Activated CD4-positive, alpha-beta memory T cell treated with anti-CD3 and anti-CD28 coated beads for 36 hours (primary cell): ENCODE measurements around the gene KDM5A. TPM values are rescaled to one million over a fixed set of nuclear protein-coding genes. Genes with fewer than 3 reads are reported as not detected.

ENCODE experiments used
- CTCF ChIA-PET: fragments of 350-600 bp; sonication (Branson Sonifier 250); formaldehyde crosslinking; loops from one replicate; lab custom pipeline; 2021; ENCODE audit warnings: antibody characterized with exemption, inconsistent platforms; lab: Charles Lee
- POLR2A ChIA-PET: fragments of 350-600 bp; sonication (Branson Sonifier 250); formaldehyde crosslinking; loops from one replicate; lab custom pipeline; 2021; ENCODE audit warnings: antibody characterized with exemption; lab: Charles Lee
- DNase-seq: peaks from one replicate; pipeline ENCODE4 v3.0.0-alpha.2; 2020
- H3K27ac Mint-ChIP-seq: one replicate; pipeline ENCODE4 v1.8.0; 2021; ENCODE audit warnings: mixed read lengths
- H3K27me3 Mint-ChIP-seq: one replicate; pipeline ENCODE4 v1.8.0; 2021; ENCODE audit warnings: mixed read lengths
- H3K36me3 Mint-ChIP-seq: one replicate; pipeline ENCODE4 v1.8.0; 2021; ENCODE audit warnings: mixed read lengths
- H3K4me1 Mint-ChIP-seq: one replicate; pipeline ENCODE4 v1.8.0; 2021; ENCODE audit warnings: low read depth, mixed read lengths
- H3K4me3 Mint-ChIP-seq: one replicate; pipeline ENCODE4 v1.8.0; 2021; ENCODE audit warnings: mild to moderate bottlenecking, mixed read lengths
- H3K9me3 Mint-ChIP-seq: one replicate; pipeline ENCODE4 v1.8.0; 2021; ENCODE audit warnings: mixed read lengths
- intact Hi-C: fragments of 100-400 bp; cut with micrococcal nuclease; formaldehyde crosslinking; loops from one replicate; pipeline ENCODE4 v1.15.1; 2023
- total RNA-seq, 2 experiments: library from RNA; stranded (reverse); gene quantifications; one replicate each; pipeline ENCODE4 v1.2.3, GENCODE V29; 2021

The KDM5A gene
- total RNA-seq, 2 experiments from 2014 or later: 59.7 to 63.5 TPM

DNA sequence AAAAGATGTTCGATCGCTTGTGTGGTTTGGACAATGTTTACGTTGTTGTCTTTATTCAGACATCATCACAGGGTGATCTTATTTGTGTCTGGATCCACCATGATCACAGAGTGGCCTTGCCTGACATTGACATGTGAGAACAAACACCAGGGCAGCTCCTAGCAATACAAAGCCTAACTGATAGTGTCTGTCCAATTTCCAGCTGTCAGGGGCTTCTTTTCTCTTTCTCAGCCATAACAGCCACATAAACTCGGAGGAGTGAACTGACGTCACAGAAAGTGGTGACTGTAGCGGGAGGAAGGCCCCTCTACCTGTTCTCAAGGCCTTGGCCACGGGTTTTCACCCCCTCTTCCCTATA, 120.7 kb downstream of the KDM5A start:
- POLR2A ChIA-PET: no interaction called here
- Mint-ChIP-seq H3K4me3 (no peak overlapping the region), H3K9me3 (no peaks in the 10 kb centered on the region), H3K27ac (no peak overlapping the region), H3K36me3 (no peaks in the 10 kb centered on the region), H3K27me3 (no peaks in the 10 kb centered on the region), H3K4me1 (peaks cover 9% of the 10 kb centered on the region)
- CTCF ChIA-PET: no interaction called here
- no peak for DNase-seq
- intact Hi-C loops: no loop called here

DNA sequence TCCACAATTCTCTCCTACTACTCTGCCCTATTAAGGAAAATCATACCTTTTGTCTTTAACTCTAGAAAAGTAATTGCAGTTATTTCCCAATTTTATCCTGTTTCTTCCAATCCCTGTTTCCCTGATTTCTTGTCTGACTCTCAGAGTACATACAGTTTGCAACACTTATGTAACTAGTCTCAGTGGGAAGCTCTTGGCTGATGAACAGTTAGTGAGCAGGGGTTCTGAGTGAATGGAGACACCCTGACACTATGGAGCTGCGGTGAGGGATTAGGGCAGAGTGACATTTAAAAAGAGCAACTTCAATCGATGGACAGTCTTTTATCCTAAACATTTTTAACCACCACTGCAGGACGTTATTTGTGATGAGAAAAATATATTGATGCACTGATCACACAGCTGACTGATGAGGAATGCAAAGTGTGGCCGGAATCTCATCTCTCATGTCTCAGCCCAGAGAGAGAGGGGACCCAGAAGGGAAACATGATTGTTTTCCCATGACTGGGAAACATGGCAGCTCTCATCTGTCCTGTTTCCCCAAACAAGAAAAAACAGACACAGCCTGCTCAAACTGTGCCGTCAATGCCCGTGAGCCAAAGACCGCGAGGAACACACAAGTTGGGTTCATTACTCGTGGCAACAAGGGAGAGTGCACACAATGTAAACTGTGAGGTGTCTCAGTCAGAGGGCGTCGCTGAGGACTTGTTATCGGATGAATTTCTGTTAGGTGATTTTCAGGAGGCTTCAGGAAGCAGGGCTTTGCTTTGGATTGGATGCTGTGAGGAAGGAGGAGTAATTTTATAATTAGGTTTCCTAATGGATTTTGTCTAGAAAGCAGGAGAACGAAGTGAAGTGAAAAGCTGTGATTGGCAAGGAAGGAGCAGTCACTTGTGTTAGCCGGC, 121.3 kb downstream of the KDM5A start:
- ChIA-PET POLR2A (no interaction called here), CTCF (no interaction called here)
- H3K4me3 Mint-ChIP-seq: no peak overlapping the region
- intact Hi-C loops: no loop called here
- DNase-seq: no peak
- peaks cover 5% of the 10 kb centered on the region for H3K4me1 Mint-ChIP-seq
- no peaks in the 10 kb centered on the region for H3K9me3 Mint-ChIP-seq
- H3K27me3 Mint-ChIP-seq: peaks cover 1% of the 10 kb centered on the region
- H3K36me3 Mint-ChIP-seq: no peaks in the 10 kb centered on the region
- H3K27ac Mint-ChIP-seq: no peak overlapping the region

DNA sequence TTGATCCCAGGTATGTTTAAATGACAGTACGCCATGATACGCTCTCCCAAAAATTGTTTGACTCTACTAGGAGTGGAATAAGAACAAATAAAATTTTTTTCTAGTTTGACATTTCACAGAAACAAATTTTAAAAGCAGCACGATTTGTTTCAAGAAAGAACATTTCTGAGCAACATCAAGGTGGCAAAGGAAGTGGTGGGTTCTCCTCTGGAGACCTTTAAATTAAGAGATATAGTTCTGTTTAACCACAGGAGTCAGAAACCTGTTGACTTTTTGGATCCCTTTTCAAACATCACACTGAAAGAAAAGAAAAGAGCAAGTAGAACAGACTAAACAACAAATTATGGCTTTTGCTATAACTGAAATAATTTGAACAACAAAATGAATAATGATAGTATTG, 124.0 kb downstream of the KDM5A start:
- ChIA-PET CTCF (no interaction called here), POLR2A (no interaction called here)
- Mint-ChIP-seq H3K27me3 (peaks cover 5% of the 10 kb centered on the region), H3K9me3 (no peaks in the 10 kb centered on the region), H3K4me3 (no peak overlapping the region), H3K36me3 (no peaks in the 10 kb centered on the region), H3K27ac (no peak overlapping the region), H3K4me1 (no peaks in the 10 kb centered on the region)
- intact Hi-C loops: no loop called here
- no peak for DNase-seq

DNA sequence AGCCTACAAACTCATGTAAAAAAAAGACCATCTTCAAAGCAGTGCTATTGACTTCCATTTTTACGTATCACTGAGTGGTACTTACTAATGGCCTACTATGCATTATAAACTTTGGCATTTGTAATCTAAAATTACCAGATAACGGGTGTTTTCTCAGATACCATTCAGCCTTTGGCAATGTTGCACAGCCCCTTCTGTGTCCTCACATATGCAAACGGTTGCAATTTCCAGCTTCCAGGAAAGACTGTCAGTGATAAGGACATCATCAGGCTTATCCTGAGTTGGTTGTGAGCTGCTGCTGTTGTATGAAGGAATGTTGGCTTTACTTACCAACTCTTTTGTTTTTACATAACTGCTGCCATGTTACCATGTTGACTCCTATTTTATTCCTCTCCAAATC, 124.9 kb downstream of the KDM5A start:
- Mint-ChIP-seq H3K9me3 (no peaks in the 10 kb centered on the region), H3K36me3 (no peaks in the 10 kb centered on the region), H3K4me1 (no peaks in the 10 kb centered on the region), H3K27ac (no peak overlapping the region), H3K4me3 (no peak overlapping the region), H3K27me3 (peaks cover 12% of the 10 kb centered on the region)
- ChIA-PET POLR2A (no interaction called here), CTCF (interaction anchor here (1.5 kb wide), 1 partner anchor 12 kb away, joined by 3 read pairs; no protein-coding TSS in a partner anchor)
- intact Hi-C loops: no loop called here
- DNase-seq: no peak

DNA sequence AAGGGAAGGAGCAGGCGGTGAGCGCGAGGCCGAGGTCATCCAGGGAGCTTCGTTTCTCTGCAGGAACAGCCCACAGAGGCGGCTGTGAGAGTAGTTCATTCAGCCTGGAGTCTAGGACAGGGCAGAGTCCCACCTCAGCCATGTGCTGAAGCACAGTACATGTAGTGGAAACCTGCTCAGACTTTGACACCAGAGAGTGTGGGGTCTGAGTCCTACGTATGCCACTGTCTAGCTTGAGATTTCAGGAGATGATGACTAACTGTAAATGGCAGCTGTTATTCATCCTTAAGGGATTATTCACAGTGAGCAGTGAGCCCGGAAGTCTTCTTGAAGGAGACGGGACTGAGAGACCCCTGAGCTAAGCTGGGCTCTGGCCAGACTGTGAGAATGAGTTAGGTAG, 125.5 kb downstream of the KDM5A start:
- no peak overlapping the region for H3K4me3 Mint-ChIP-seq

DNA sequence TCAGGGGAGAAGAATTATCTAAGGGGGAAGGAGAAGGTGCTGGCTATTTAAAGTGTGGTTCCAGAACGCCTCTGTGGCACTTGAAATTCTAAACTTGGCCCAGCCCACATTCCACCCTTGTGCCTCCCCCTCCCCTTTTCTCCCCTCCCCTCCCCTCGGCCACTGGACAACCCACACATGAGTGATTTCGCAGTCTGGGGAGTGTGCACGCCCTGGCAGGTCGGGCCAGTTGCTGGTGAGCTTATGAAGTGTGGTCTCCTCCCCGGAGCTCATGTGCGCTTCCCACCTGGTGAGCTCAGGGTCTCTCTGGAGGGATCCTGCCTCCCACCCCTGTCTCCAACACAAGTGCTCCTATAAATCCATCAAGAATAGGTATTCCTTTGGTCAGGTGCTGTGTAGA, 126.3 kb downstream of the KDM5A start, which contains the start of gene SLC6A13:
TSS of gene SLC6A13 (minus strand) at position 20 of the 400 bp plus-strand sequence. CDS start 2,784 bp downstream, outside the sequence.
- POLR2A ChIA-PET: no interaction called here
- CTCF ChIA-PET: no interaction called here
- intact Hi-C loops: no loop called here

More for the DNA sequence above, 125.5 kb downstream of the KDM5A start:
- Mint-ChIP-seq H3K27me3 (peaks cover 13% of the 10 kb centered on the region), H3K9me3 (no peaks in the 10 kb centered on the region), H3K27ac (no peak overlapping the region), H3K36me3 (no peaks in the 10 kb centered on the region), H3K4me1 (no peaks in the 10 kb centered on the region)
- ChIA-PET CTCF (interaction anchor here (1.5 kb wide), 1 partner anchor 13 kb away, joined by 3 read pairs; no protein-coding TSS in a partner anchor), POLR2A (no interaction called here)
- DNase-seq: no peak
- intact Hi-C loops: no loop called here

DNA sequence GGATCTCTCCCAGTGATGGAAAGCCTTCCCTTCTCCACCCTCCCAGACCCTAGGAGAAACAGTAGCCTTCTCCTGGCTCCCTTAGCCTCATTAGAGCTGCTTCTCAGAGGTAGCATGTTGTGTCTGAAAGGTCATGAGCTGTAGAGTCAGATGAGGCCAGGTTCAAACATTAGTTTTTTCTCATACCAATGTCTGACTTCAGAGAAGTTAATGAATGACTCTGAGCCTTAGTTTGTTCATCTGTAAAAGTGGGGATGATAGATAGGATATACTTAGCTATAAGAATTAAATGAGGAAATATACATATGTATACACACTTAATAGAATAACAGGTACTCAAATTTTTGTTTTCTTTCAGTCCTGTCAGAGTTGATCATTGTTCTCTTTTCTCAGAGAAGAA, 127.0 kb downstream of the KDM5A start:
- H3K27ac Mint-ChIP-seq: no peak overlapping the region
- no peak overlapping the region for H3K4me3 Mint-ChIP-seq
- no peak for DNase-seq
- H3K36me3 Mint-ChIP-seq: no peaks in the 10 kb centered on the region
- ChIA-PET CTCF (no interaction called here), POLR2A (no interaction called here)
- no peaks in the 10 kb centered on the region for H3K4me1 Mint-ChIP-seq
- intact Hi-C loops: no loop called here
- H3K27me3 Mint-ChIP-seq: peaks cover 26% of the 10 kb centered on the region
- H3K9me3 Mint-ChIP-seq: no peaks in the 10 kb centered on the region

More for the DNA sequence above, 126.3 kb downstream of the KDM5A start, which contains the start of gene SLC6A13:
- DNase-seq: no peak
- Mint-ChIP-seq H3K36me3 (no peaks in the 10 kb centered on the region), H3K4me1 (no peaks in the 10 kb centered on the region), H3K27ac (no peak within 1 kb of the TSS), H3K4me3 (no peak within 1 kb of the TSS), H3K27me3 (peaks cover 19% of the 10 kb centered on the region), H3K9me3 (no peaks in the 10 kb centered on the region)

DNA sequence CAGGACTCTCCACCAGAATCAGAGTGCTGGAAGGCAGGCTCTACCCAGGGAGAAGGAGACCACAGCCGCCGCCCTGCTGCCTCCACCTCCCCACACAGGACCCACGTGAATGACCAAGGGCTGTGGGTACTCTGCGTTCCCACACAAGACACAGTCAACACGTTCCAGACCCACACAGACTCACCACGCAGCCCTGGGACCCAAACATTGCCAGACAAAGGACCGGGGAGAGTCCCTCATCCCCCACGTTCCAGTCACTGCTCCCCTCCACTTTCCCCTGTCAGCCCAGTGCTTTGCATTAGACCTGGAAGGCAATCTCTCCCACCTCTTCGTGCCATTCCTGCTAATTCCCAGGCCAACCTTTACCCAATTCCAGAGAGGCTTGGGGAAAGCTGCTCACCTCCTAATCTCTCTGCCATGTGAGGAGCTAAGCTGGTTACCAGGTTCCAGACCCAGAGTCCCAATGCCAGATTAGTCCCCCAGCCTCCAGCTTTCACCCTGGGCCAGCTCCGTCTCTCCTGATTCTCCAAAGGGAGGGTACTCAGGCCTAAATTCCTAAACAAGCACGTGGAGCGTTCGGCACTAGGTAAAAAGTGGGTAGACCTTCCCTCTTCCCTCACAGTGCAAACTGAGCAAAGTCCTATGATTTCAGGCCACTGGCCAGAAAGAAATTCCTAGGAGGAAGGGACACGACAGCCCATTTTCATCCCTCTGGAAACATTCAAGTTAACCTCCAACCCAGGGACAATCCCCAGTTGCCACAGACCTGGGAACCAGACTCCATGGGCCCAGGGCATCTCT, 131.4 kb downstream of the KDM5A start:
- ChIA-PET CTCF (no interaction called here), POLR2A (no interaction called here)
- H3K27ac Mint-ChIP-seq: no peak overlapping the region
- H3K27me3 Mint-ChIP-seq: peaks cover 42% of the 10 kb centered on the region
- intact Hi-C loops: no loop called here
- H3K36me3 Mint-ChIP-seq: no peaks in the 10 kb centered on the region
- no peaks in the 10 kb centered on the region for H3K9me3 Mint-ChIP-seq
- H3K4me3 Mint-ChIP-seq: no peak overlapping the region
- no peak for DNase-seq
- no peaks in the 10 kb centered on the region for H3K4me1 Mint-ChIP-seq

DNA sequence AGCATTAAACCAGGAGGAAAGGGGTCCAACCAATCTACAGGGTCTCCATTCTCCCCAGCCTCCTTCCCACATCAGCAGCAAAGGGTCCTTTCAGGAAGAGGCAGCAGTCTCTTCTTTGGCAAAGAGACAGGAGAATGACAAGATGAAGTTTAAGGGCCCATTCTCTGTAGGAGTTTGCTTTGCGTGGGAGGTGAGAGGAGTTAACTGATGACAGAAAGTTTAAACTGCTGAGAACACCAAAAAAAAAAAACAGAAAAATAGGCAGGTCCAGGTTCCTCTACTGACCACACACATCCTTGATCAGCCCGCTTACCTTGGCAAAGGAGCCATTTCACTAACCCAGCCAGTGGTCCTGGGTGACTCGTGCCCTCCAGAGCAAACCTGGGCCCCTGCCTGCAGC, 132.2 kb downstream of the KDM5A start:
- DNase-seq: no peak
- intact Hi-C loops: no loop called here
- CTCF ChIA-PET: no interaction called here
- H3K27me3 Mint-ChIP-seq: peaks cover 40% of the 10 kb centered on the region
- H3K4me1 Mint-ChIP-seq: no peaks in the 10 kb centered on the region
- POLR2A ChIA-PET: no interaction called here
- no peaks in the 10 kb centered on the region for H3K9me3 Mint-ChIP-seq
- no peak overlapping the region for H3K4me3 Mint-ChIP-seq
- no peaks in the 10 kb centered on the region for H3K36me3 Mint-ChIP-seq
- no peak overlapping the region for H3K27ac Mint-ChIP-seq

DNA sequence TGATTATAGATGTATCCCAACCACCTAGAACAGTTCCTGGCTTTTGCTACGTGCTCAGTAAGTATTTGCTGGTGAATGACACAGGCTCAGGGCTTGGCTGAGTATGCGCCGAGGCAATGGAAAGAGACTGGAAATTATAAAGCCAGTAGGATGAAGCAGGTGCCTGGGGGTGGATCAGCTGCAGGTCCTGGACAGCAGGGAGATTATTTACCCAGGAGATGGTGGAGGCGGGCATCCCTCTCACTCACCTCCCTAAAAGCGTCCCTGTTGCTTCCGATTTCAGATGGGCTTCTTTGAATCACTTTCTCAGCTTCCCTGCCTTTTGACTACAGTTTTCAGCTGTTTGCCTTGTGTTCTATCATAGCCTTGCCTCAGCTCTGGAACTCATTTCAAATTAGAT, 132.9 kb downstream of the KDM5A start:
- intact Hi-C loops: no loop called here
- no peak for DNase-seq
- CTCF ChIA-PET: no interaction called here
- H3K36me3 Mint-ChIP-seq: no peaks in the 10 kb centered on the region
- H3K27me3 Mint-ChIP-seq: peaks cover 40% of the 10 kb centered on the region
- no peak overlapping the region for H3K4me3 Mint-ChIP-seq
- H3K9me3 Mint-ChIP-seq: no peaks in the 10 kb centered on the region
- POLR2A ChIA-PET: no interaction called here
- no peak overlapping the region for H3K27ac Mint-ChIP-seq
- no peaks in the 10 kb centered on the region for H3K4me1 Mint-ChIP-seq

DNA sequence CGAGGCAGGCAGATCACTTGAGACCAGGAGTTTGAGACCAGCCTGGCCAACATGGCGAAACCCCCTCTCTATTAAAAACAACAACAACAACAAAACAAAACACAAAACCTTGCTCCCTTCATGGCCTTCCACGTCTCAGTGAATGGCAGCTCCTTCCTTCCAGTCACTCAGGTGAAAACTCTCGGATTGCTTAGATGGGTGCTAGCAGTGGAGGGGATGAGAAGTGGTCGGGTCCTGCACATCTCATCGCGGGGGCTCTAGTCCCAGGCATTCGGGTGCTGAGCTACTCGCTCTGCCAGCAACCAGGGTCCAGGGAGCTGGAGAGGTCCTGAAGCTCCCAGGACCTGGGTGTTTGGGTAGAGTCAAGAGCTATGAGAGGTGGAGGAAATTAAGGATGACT, 134.2 kb downstream of the KDM5A start:
- Mint-ChIP-seq H3K4me3 (no peak overlapping the region), H3K27ac (no peak overlapping the region), H3K9me3 (no peaks in the 10 kb centered on the region), H3K27me3 (peaks cover 38% of the 10 kb centered on the region), H3K36me3 (no peaks in the 10 kb centered on the region), H3K4me1 (no peaks in the 10 kb centered on the region)
- POLR2A ChIA-PET: no interaction called here
- intact Hi-C loops: no loop called here
- DNase-seq: no peak
- CTCF ChIA-PET: no interaction called here

DNA sequence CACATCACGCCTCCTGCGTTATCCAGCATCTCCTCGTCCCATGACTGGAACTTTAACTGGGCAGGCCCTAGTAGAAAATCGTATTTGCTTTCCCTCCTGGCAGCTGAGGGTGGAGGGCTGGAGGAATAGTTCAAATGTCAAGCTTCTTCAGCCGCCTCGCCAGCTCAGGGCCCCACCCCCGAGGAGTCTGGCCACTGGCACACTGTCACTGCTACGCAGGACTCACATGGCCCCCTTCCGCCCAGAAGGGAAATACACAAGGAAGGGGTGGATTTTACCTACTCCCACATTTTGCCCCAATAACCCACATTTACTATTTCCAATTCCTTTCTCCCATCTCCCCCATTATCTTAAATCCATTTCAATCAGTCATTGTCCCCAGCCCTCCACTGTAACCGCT, 135.1 kb downstream of the KDM5A start:
- no peak for DNase-seq
- Mint-ChIP-seq H3K27me3 (peaks cover 32% of the 10 kb centered on the region), H3K4me1 (no peaks in the 10 kb centered on the region), H3K9me3 (no peaks in the 10 kb centered on the region), H3K4me3 (no peak overlapping the region), H3K36me3 (no peaks in the 10 kb centered on the region), H3K27ac (no peak overlapping the region)
- ChIA-PET POLR2A (no interaction called here), CTCF (no interaction called here)
- intact Hi-C loops: no loop called here
